Measurements from ENCODE around the gene KLHL25. TPM values are rescaled to one million over a fixed set of nuclear protein-coding genes. Genes with fewer than 3 reads are reported as not detected.

Gene KLHL25
- polyA plus RNA-seq, 1 donor from 2014 or later = 38.9 TPM

GRCh38 chr15:85751291-85752123 is 43.2 kb downstream of the KLHL25 start:
- no peaks in the 10 kb centered on the region for H3K9me3 ChIP-seq (ENCODE audit: low read length)
- H3K9ac ChIP-seq (ENCODE audit: low read length) = no peak overlapping the region
- H3K4me2 ChIP-seq (ENCODE audit: low read length) = no peak overlapping the region
- no peaks in the 10 kb centered on the region for H3K27me3 ChIP-seq (ENCODE audit: insufficient read depth, low read depth, low read length)
- no peaks in the 10 kb centered on the region for H3K9me2 ChIP-seq (ENCODE audit: insufficient read depth, low read length)
- H3K36me3 ChIP-seq (ENCODE audit: insufficient read depth, low read length) = no peaks in the 10 kb centered on the region
- no peak for TF ChIP-seq EZH2 (IDR thresholded peaks at IDR 0.05; ENCODE audit: borderline replicate concordance, insufficient read depth, low read length, poor library complexity, severe bottlenecking)
- H3K4me3 ChIP-seq (ENCODE audit: low read length) = no peak overlapping the region
- no peaks in the 10 kb centered on the region for H3F3A ChIP-seq (ENCODE audit: insufficient read depth, low read length, poor library complexity, severe bottlenecking)
- no peak overlapping the region for H2AFZ ChIP-seq (ENCODE audit: low read depth, low read length)
- no peak overlapping the region for H3K27ac ChIP-seq (ENCODE audit: low read length)
- no peaks in the 10 kb centered on the region for H4K20me1 ChIP-seq (ENCODE audit: insufficient read depth)
- H3K79me2 ChIP-seq (replicated peaks; ENCODE audit: insufficient read depth, low read length) = no peaks in the 10 kb centered on the region

GRCh38 chr15:85750319-85751290 is 44.1 kb downstream of the KLHL25 start:
- Histone ChIP-seq H3K27ac (ENCODE audit: low read length) (no peak overlapping the region), H3K9me3 (ENCODE audit: low read length) (no peaks in the 10 kb centered on the region), H3K36me3 (ENCODE audit: insufficient read depth, low read length) (no peaks in the 10 kb centered on the region), H3F3A (ENCODE audit: insufficient read depth, low read length, poor library complexity, severe bottlenecking) (no peaks in the 10 kb centered on the region), H3K9ac (ENCODE audit: low read length) (no peak overlapping the region), H2AFZ (ENCODE audit: low read depth, low read length) (no peak overlapping the region), H3K4me3 (ENCODE audit: low read length) (no peak overlapping the region), H3K4me2 (ENCODE audit: low read length) (no peak overlapping the region), H4K20me1 (ENCODE audit: insufficient read depth) (no peaks in the 10 kb centered on the region), H3K79me2 (replicated peaks; ENCODE audit: insufficient read depth, low read length) (no peaks in the 10 kb centered on the region), H3K27me3 (ENCODE audit: insufficient read depth, low read depth, low read length) (no peaks in the 10 kb centered on the region), H3K9me2 (ENCODE audit: insufficient read depth, low read length) (no peaks in the 10 kb centered on the region)
- TF ChIP-seq POLR2AphosphoS5 (IDR thresholded peaks at IDR 0.05) = no peak
- TF ChIP-seq RAD21 (conservative IDR thresholded peaks at IDR 0.05) = no peak
- no peak for TF ChIP-seq CTCF (IDR thresholded peaks at IDR 0.05; ENCODE audit: poor library complexity, severe bottlenecking)
- no peak for TF ChIP-seq REST (IDR thresholded peaks at IDR 0.05; ENCODE audit: borderline replicate concordance)
- TF ChIP-seq MXI1 (conservative IDR thresholded peaks at IDR 0.05; ENCODE audit: poor library complexity, severe bottlenecking) = no peak
- TF ChIP-seq EP300 (conservative IDR thresholded peaks at IDR 0.05; ENCODE audit: poor library complexity, severe bottlenecking) = no peak
- TF ChIP-seq EZH2 (IDR thresholded peaks at IDR 0.05; ENCODE audit: borderline replicate concordance, insufficient read depth, low read length, poor library complexity, severe bottlenecking) = no peak
- no peak for TF ChIP-seq TAF1 (IDR thresholded peaks at IDR 0.05; ENCODE audit: low read depth)
- TF ChIP-seq SMC3 (conservative IDR thresholded peaks at IDR 0.05; ENCODE audit: poor library complexity) = no peak

All from neural cell (in vitro differentiated cells).